Measurements from ENCODE around the gene FH.

Gene FH

DNA sequence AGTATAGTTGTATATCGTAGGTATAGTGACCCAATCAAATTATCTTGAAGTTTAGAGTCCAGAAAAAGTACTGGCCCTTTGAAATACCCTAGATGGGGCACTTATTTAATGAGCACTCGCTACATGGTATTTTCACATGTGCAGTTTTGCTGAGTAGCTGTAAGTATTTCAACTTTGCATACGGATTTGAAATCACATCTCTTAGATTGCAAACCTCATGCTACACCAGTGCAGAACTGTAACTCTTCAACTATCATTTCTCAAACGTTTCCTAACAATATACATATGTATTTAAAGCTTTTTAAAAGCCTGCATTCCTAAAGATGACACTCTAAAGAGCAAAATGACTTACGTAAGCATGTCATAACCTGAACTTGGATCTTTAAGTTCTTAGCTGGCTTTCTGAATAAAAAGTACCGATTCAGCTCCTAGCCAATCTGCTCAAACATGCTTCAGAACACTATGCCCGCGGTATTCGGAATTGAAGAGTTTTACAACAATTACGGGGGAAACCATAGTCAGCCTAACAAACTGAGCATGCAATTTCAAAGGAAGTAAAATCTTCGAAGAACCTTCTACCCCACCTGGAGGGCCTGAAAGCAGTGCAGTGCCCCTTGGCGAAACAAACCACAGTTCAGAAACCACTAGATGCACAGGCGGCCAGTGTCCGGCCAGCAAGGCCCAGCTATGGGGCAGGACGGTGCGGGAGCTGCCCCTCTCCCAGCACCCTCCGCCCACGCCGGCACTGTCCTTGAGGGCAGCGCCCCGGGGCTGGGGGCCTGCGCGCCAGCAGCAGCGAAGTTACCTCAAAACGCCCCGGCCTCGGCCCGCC lies 863 bp downstream of the FH start:
- peaks cover 17% of the 10 kb centered on the region for H3K4me1 ChIP-seq (ENCODE audit: control insufficient read depth, insufficient read depth, low read length)
- peak overlapping the region; percentile 89 for H3K9ac ChIP-seq (ENCODE audit: low read length)
- peaks cover 8% of the 10 kb centered on the region for H3K27me3 ChIP-seq (replicated peaks; ENCODE audit: control insufficient read depth, insufficient read depth, low read length)
- DNase-seq (ENCODE audit: low read depth) = peak; percentile 66
- no peaks in the 10 kb centered on the region for H3K9me3 ChIP-seq (ENCODE audit: control insufficient read depth, low read length)
- H3K36me3 ChIP-seq (ENCODE audit: control insufficient read depth, insufficient read depth, low read length, severe bottlenecking) = peaks cover 21% of the 10 kb centered on the region
- H3K4me3 ChIP-seq (ENCODE audit: low read length) = peak overlapping the region; percentile 83

DNA sequence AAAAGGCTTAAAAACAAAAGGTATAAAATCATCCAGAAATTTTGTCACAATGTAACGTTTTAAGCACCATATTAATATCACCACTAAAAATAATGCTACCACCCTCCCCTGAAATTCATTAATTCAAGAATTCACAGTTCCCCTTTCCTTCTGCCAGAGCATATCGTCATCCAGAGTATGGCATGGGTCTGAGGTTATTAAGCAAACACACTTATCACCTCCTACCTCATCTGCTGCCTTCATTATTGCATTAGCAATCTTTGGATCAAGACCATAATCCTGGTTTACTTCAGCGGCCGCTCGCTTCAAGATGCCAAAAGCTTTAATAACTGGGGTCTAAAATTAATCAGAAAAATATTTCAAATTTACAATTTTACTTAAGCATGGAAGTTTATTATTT lies 6.2 kb downstream of the FH start:
- Histone ChIP-seq H3K27me3 (replicated peaks; ENCODE audit: control insufficient read depth, insufficient read depth, low read length) (no peaks in the 10 kb centered on the region), H3K36me3 (ENCODE audit: control insufficient read depth, insufficient read depth, low read length, severe bottlenecking) (peaks cover 69% of the 10 kb centered on the region), H3K9ac (ENCODE audit: low read length) (no peak overlapping the region), H3K4me3 (ENCODE audit: low read length) (no peak overlapping the region), H3K4me1 (ENCODE audit: control insufficient read depth, insufficient read depth, low read length) (peaks cover 14% of the 10 kb centered on the region), H3K9me3 (ENCODE audit: control insufficient read depth, low read length) (no peaks in the 10 kb centered on the region)
- no peak for DNase-seq (ENCODE audit: low read depth)

DNA sequence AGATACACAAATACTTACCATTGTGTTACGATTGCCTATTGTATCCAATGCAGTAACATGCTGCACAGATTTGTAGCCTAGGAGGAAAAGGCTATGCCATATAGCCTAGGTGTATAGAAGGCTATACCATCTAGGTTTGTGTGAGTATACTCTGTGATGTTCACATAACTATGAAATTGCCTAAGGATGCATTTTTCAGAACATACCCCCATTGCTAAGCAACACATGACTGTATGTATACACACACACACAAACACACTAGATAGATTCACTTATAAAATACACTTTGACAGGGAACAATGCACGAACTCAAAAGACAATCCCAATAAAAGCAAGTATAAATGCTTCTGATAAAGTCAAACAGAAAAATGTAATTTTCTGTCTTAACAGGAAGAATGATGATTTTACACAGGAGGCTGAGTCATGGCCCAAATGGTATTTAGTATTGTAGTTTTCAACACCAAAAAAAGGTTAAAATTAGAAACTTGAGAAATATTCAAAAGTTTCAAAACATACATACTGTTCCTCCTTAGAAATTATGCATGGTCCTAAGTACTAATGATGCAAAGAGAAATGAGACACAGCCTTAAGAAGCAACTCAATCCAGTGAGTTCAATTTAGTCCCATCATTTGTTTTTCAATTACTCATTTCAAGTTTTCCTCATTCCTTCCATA lies 12.2 kb downstream of the FH start:
- Histone ChIP-seq H3K9me3 (ENCODE audit: control insufficient read depth, low read length) (no peaks in the 10 kb centered on the region), H3K9ac (ENCODE audit: low read length) (peak overlapping the region; percentile 43), H3K27me3 (replicated peaks; ENCODE audit: control insufficient read depth, insufficient read depth, low read length) (no peaks in the 10 kb centered on the region), H3K36me3 (ENCODE audit: control insufficient read depth, insufficient read depth, low read length, severe bottlenecking) (peaks cover 84% of the 10 kb centered on the region), H3K4me3 (ENCODE audit: low read length) (peak overlapping the region; percentile 22), H3K4me1 (ENCODE audit: control insufficient read depth, insufficient read depth, low read length) (peaks cover 27% of the 10 kb centered on the region)
- peak; percentile 70 for DNase-seq (ENCODE audit: low read depth)

DNA sequence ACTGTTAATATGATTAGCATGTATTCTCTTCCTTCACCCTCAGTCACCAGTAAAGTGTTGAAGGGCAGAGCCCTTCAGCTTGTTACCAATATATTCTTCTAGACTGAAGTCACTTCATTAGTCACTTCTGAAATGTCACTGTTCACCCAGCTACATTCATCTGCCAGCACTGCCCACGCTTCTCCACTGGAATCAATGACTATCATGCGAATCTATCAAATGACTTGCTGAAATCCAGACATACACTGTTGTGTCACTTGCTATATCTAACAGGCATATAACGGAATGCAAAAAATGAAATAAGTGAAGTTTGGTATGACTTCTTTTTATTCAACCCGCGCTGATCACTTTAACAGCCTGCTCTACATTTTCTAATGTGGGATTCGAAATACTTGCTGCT lies 16.1 kb downstream of the FH start:
- DNase-seq (ENCODE audit: low read depth) = no peak
- Histone ChIP-seq H3K4me3 (ENCODE audit: low read length) (no peak overlapping the region), H3K36me3 (ENCODE audit: control insufficient read depth, insufficient read depth, low read length, severe bottlenecking) (peaks cover 78% of the 10 kb centered on the region), H3K9ac (ENCODE audit: low read length) (no peak overlapping the region), H3K9me3 (ENCODE audit: control insufficient read depth, low read length) (no peaks in the 10 kb centered on the region), H3K4me1 (ENCODE audit: control insufficient read depth, insufficient read depth, low read length) (peaks cover 25% of the 10 kb centered on the region), H3K27me3 (replicated peaks; ENCODE audit: control insufficient read depth, insufficient read depth, low read length) (no peaks in the 10 kb centered on the region)

GRCh38 chr1:241499910-241500309 lies 19.6 kb downstream of the FH start:
- Histone ChIP-seq H3K4me1 (ENCODE audit: control insufficient read depth, insufficient read depth, low read length) (no peaks in the 10 kb centered on the region), H3K4me3 (ENCODE audit: low read length) (no peak overlapping the region), H3K27me3 (replicated peaks; ENCODE audit: control insufficient read depth, insufficient read depth, low read length) (no peaks in the 10 kb centered on the region), H3K36me3 (ENCODE audit: control insufficient read depth, insufficient read depth, low read length, severe bottlenecking) (peaks cover 86% of the 10 kb centered on the region), H3K9ac (ENCODE audit: low read length) (no peak overlapping the region), H3K9me3 (ENCODE audit: control insufficient read depth, low read length) (no peaks in the 10 kb centered on the region)
- peak; percentile 67 for DNase-seq (ENCODE audit: low read depth)

DNA sequence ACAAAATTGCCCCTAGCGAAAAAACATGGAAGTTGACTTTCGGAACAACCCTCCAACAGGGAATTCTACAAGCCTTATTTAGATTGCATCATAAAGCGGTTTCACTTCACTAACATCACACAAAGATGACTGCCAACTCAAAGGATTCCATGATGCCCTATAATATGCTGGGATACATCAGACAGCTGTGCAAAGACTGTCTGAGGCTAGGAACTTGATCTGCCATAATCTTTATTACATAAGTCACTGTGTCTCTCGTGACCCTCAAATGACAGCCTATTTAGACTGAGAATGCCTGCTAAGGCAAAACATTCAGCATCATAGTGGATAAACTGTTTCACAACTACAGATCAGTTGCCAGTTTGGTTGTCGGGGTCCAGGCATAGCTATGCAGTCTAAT lies 23.8 kb downstream of the FH start:
- Histone ChIP-seq H3K36me3 (ENCODE audit: control insufficient read depth, insufficient read depth, low read length, severe bottlenecking) (peaks cover 64% of the 10 kb centered on the region), H3K9me3 (ENCODE audit: control insufficient read depth, low read length) (no peaks in the 10 kb centered on the region), H3K27me3 (replicated peaks; ENCODE audit: control insufficient read depth, insufficient read depth, low read length) (no peaks in the 10 kb centered on the region), H3K4me3 (ENCODE audit: low read length) (no peak overlapping the region), H3K4me1 (ENCODE audit: control insufficient read depth, insufficient read depth, low read length) (no peaks in the 10 kb centered on the region), H3K9ac (ENCODE audit: low read length) (no peak overlapping the region)
- DNase-seq (ENCODE audit: low read depth) = no peak

GRCh38 chr1:241488739-241489138 lies 30.8 kb downstream of the FH start:
- no peak for DNase-seq (ENCODE audit: low read depth)
- Histone ChIP-seq H3K9ac (ENCODE audit: low read length) (no peak overlapping the region), H3K4me3 (ENCODE audit: low read length) (no peak overlapping the region), H3K9me3 (ENCODE audit: control insufficient read depth, low read length) (no peaks in the 10 kb centered on the region), H3K4me1 (ENCODE audit: control insufficient read depth, insufficient read depth, low read length) (no peaks in the 10 kb centered on the region), H3K36me3 (ENCODE audit: control insufficient read depth, insufficient read depth, low read length, severe bottlenecking) (peaks cover 4% of the 10 kb centered on the region), H3K27me3 (replicated peaks; ENCODE audit: control insufficient read depth, insufficient read depth, low read length) (no peaks in the 10 kb centered on the region)

GRCh38 chr1:241485554-241485992 lies 34.0 kb downstream of the FH start:
- Histone ChIP-seq H3K36me3 (ENCODE audit: control insufficient read depth, insufficient read depth, low read length, severe bottlenecking) (no peaks in the 10 kb centered on the region), H3K9ac (ENCODE audit: low read length) (no peak overlapping the region)
- DNase-seq (ENCODE audit: low read depth) = peak; percentile 11

DNA sequence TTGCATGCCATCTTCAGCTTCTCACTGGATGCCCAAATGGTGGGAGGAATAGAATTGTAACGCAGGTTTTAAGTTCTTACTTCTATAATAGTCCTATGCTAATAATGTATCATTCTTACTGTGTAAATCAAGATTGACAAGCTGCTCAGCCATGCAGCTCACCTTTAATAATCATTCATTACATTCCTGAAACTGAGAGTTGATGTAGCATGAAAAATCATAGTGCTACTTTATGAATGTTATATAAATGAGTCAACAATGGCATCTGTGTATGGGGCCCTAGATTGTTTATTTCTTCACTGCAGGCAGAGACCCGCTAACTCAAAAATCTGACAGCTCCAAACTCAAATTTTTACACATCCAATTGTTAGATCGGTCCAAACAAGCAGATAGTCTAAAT lies 34.4 kb downstream of the FH start:
- Histone ChIP-seq H3K4me3 (ENCODE audit: low read length) (no peak overlapping the region), H3K9me3 (ENCODE audit: control insufficient read depth, low read length) (no peaks in the 10 kb centered on the region), H3K27me3 (replicated peaks; ENCODE audit: control insufficient read depth, insufficient read depth, low read length) (no peaks in the 10 kb centered on the region), H3K36me3 (ENCODE audit: control insufficient read depth, insufficient read depth, low read length, severe bottlenecking) (no peaks in the 10 kb centered on the region), H3K9ac (ENCODE audit: low read length) (no peak overlapping the region), H3K4me1 (ENCODE audit: control insufficient read depth, insufficient read depth, low read length) (peaks cover 21% of the 10 kb centered on the region)
- DNase-seq (ENCODE audit: low read depth) = no peak

More at GRCh38 chr1:241485554-241485992, 34.0 kb downstream of the FH start:
- Histone ChIP-seq H3K9me3 (ENCODE audit: control insufficient read depth, low read length) (no peaks in the 10 kb centered on the region), H3K27me3 (replicated peaks; ENCODE audit: control insufficient read depth, insufficient read depth, low read length) (no peaks in the 10 kb centered on the region), H3K4me1 (ENCODE audit: control insufficient read depth, insufficient read depth, low read length) (peaks cover 21% of the 10 kb centered on the region), H3K4me3 (ENCODE audit: low read length) (no peak overlapping the region)

DNA sequence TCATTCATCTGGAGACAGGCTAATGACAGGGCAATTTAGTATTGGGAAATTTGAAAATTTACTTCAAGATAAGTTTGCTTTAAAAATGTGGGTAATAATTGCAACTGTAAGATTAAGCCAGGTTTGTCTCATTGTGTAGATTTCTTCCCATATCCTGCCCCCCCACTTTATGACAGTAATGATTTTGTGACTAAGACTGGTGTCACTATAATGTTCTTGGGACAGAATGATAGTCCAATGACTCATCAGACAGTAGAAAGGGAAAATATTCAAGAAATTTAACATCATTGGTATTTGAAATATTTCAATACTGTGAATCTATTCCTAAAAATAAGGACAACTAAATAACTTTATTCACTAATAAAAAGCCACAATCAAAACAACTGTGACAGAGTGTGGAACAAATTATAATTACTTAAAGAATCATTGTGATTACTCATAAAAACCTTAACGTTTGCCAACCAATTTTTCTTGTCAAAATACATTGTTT lies 36.7 kb downstream of the FH start:
- H3K9ac ChIP-seq (ENCODE audit: low read length) = peak overlapping the region; percentile 69
- no peaks in the 10 kb centered on the region for H3K27me3 ChIP-seq (replicated peaks; ENCODE audit: control insufficient read depth, insufficient read depth, low read length)
- no peaks in the 10 kb centered on the region for H3K36me3 ChIP-seq (ENCODE audit: control insufficient read depth, insufficient read depth, low read length, severe bottlenecking)
- DNase-seq (ENCODE audit: low read depth) = peak; percentile 44
- H3K4me1 ChIP-seq (ENCODE audit: control insufficient read depth, insufficient read depth, low read length) = peaks cover 21% of the 10 kb centered on the region
- no peak overlapping the region for H3K4me3 ChIP-seq (ENCODE audit: low read length)
- no peaks in the 10 kb centered on the region for H3K9me3 ChIP-seq (ENCODE audit: control insufficient read depth, low read length)

DNA sequence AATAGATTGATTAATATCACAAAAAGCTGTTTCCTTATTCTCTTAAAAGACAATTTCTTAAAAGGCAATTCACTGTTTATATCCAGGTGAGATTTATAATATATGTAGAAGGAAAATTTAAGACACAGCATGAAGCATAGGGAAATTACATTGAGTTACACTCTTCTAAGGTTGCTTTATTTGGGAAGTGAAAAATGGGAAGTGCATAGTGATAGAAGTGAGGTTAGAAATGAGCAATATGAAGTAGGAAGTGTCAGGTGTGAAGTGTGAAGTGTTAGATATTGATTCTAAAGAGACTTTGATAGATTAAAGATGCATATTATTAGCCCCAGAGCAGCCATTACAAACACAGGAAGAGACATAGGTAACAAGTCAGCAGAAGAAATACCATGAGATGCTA lies 40.3 kb downstream of the FH start:
- Histone ChIP-seq H3K9me3 (ENCODE audit: control insufficient read depth, low read length) (no peaks in the 10 kb centered on the region), H3K4me1 (ENCODE audit: control insufficient read depth, insufficient read depth, low read length) (peaks cover 29% of the 10 kb centered on the region), H3K4me3 (ENCODE audit: low read length) (no peak overlapping the region), H3K27me3 (replicated peaks; ENCODE audit: control insufficient read depth, insufficient read depth, low read length) (no peaks in the 10 kb centered on the region), H3K36me3 (ENCODE audit: control insufficient read depth, insufficient read depth, low read length, severe bottlenecking) (no peaks in the 10 kb centered on the region), H3K9ac (ENCODE audit: low read length) (no peak overlapping the region)
- no peak for DNase-seq (ENCODE audit: low read depth)
